ENCODE results near the gene PNRC2.

DNA sequence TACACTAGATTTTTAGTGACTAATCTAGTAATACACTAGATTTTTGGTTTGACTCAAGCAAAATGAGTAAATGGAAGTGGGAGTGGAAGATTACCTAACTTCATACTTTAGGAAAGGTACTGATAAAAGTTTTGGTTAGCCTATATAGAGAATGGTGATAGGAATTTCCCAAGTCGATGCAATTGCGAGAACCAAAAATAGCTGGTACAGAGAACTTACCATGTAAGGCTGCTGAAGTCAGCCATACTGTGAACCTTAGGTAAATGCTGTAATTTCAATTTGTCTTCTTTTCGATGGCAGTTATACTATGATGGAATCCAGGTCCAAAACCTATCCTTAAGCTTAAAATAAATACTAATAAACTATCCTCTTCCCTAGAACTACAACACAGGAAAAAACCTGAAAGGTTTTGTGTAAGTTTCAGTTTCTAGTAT, 4.6 kb downstream of the PNRC2 start:
- TF ChIP-seq, protein P1, sequence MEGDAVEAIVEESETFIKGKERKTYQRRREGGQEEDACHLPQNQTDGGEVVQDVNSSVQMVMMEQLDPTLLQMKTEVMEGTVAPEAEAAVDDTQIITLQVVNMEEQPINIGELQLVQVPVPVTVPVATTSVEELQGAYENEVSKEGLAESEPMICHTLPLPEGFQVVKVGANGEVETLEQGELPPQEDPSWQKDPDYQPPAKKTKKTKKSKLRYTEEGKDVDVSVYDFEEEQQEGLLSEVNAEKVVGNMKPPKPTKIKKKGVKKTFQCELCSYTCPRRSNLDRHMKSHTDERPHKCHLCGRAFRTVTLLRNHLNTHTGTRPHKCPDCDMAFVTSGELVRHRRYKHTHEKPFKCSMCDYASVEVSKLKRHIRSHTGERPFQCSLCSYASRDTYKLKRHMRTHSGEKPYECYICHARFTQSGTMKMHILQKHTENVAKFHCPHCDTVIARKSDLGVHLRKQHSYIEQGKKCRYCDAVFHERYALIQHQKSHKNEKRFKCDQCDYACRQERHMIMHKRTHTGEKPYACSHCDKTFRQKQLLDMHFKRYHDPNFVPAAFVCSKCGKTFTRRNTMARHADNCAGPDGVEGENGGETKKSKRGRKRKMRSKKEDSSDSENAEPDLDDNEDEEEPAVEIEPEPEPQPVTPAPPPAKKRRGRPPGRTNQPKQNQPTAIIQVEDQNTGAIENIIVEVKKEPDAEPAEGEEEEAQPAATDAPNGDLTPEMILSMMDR (optimal IDR thresholded peaks at IDR 0.05 in 1 of 3, IDR thresholded peaks at IDR 0.05 in 1 of 3, conservative IDR thresholded peaks at IDR 0.05 in 1 of 3; ENCODE audit: extremely low read depth in 1 of 3, insufficient read depth in 2 of 3, low read length in 3 of 3) = no peak
- TF ChIP-seq EZH2 (IDR thresholded peaks at IDR 0.05; ENCODE audit: low read length) = no peak

All from keratinocyte (primary cell).